Heart left ventricle (tissue), 16 donors: ENCODE results near the gene FBXO40. TPM values are rescaled to one million over a fixed set of nuclear protein-coding genes. Genes with fewer than 3 reads are reported as not detected.

Experiments
- ATAC-seq, 4 donors: fragments of 200-7000 bp; cut with Tn5 transposase; one replicate each; pipeline ENCODE4 v1.9.1; 2020 to 2022; ENCODE audit warnings: moderate library complexity in 4 of 4, mild to moderate bottlenecking in 3 of 4, moderate number of reproducible peaks in 1 of 4
- DNase-seq, 5 donors: peaks; one replicate each; pipeline ENCODE4 v3.0.0-alpha.2; 2020
- H3K27ac ChIP-seq, 12 donors: fragments of 200-600 bp; sonication (generic) in 4 of 12; one replicate each; pipeline versions ENCODE4 v1.5.0 to v1.8.0; 2016 to 2022; ENCODE audit warnings: mild to moderate bottlenecking in 2 of 12
- H3K27me3 ChIP-seq, 9 donors: fragments of 200-600 bp; sonication (generic) in 2 of 9; one replicate each; pipeline versions ENCODE4 v1.5.1 to v1.8.0; 2016 to 2022; ENCODE audit warnings: mild to moderate bottlenecking in 3 of 9
- H3K36me3 ChIP-seq, 9 donors: fragments of 200-600 bp; sonication (generic) in 2 of 9; one replicate each; pipeline versions ENCODE4 v1.5.0 to v1.8.0; 2018 to 2022; ENCODE audit warnings: mild to moderate bottlenecking in 2 of 9
- H3K4me1 ChIP-seq, 12 donors: fragments of 200-600 bp; sonication (generic) in 4 of 12; one replicate each; pipeline versions ENCODE4 v1.5.0 to v1.8.0; 2016 to 2022; ENCODE audit warnings: mild to moderate bottlenecking in 3 of 12
- H3K4me3 ChIP-seq, 12 donors: fragments of 200-600 bp; sonication (generic) in 4 of 12; one replicate each; pipeline versions ENCODE4 v1.5.0 to v1.8.0; 2017 to 2022; ENCODE audit warnings: mild to moderate bottlenecking in 9 of 12, moderate library complexity in 4 of 12
- H3K9me3 ChIP-seq, 12 donors: fragments of 200-600 bp; sonication (generic) in 4 of 12; one replicate each; pipeline versions ENCODE4 v1.5.0 to v1.8.0; 2016 to 2022; ENCODE audit warnings: mild to moderate bottlenecking in 1 of 12
- CTCF ChIP-seq, 12 donors: fragments of 200-600 bp; sonication (generic) in 4 of 12; IDR thresholded peaks; one replicate each; pipeline versions ENCODE4 v1.5.0 to v1.8.0; 2018 to 2022; ENCODE audit warnings: antibody characterized with exemption in 12 of 12, mild to moderate bottlenecking in 5 of 12
- POLR2A ChIP-seq, 2 donors: fragments of 450-650 bp; IDR thresholded peaks; one replicate each; pipeline ENCODE4 v1.6.1; 2017; ENCODE audit warnings: antibody characterized with exemption in 2 of 2, mild to moderate bottlenecking in 2 of 2, moderate library complexity in 2 of 2
- WGBS, 4 donors: extraction: QIAGEN DNeasy Blood & Tissue Kit in 2 of 4; methylation state at CpG; one replicate each; pipeline versions ENCODE4 v1.1.5 to v1.1.7; 2013 to 2018; 5-methylcytosine and 5-hydroxymethylcytosine counted together
- intact Hi-C, 10 donors: fragments of 100-400 bp; cut with DNase I; formaldehyde crosslinking; loops; one replicate each; pipeline versions ENCODE4 v1.11.1 to v1.14.2; 2022
- polyA plus RNA-seq, 2 donors: library from polyadenylated mRNA; stranded (reverse); fragments of 200-250 nt; gene quantifications; one replicate each; pipeline ENCODE4 v1.2.3, GENCODE V29; 2013
- total RNA-seq, 9 donors: library from RNA; depleted of rRNA in 2 of 9; stranded (reverse); fragments of >200 nt in 2 of 9; fragmentation: NEBNext Ultra II Directional in 3 of 9; extraction: Animal tissue kit (Norgen Biotek cat#: 25700) in 3 of 9; gene quantifications; one replicate each; pipeline versions ENCODE4 v1.1.0 to v1.2.4, GENCODE V29; 2016 to 2023
- donor health status: ischemic (EF 13 %, LVEDD 7.1; RV severe dilation, severe dysfunction).
- donor health status: healthy with polysubstance abuse.
- donor health status: DM: no; HTN: yes; CAD: no.
- donor health status: DM: no; HTN: no; CAD: no.
- donor health status: ischemic (EF 25% LVEDD 6.9; RV normal size, moderate dysfunction).
- donor health status: ischemic (EF 25% LVEDD 5.7; RV mildly dilated, moderate dysfunction).
- donor health status: healthy.
- donor health status: DM: yes; HTN: yes; CAD: no.
- donor health status: ischemic (EF 35%, LVEDD 5.7; RV mildly dilated, moderate dysfunction).
- donor health status: nonischemic (EF 11% LVEDD 7.7; RV severe dilation, severe dysfunction).
- donor health status: DM: yes; HTN: yes; CAD: no.
- donor health status: PGD.
- donor health status: ischemic (EF 29% LVEDD 5.4; RV normal size, mild dysfunction).
- donor health status: nonischemic (EF 23%, LVEDD 6.1; RV moderate dilation, normal function).

Gene FBXO40
- total and polyA plus RNA-seq, 11 donors = 4.7 to 268 (median 104) TPM

GRCh38 chr3:121661376-121661775, 68.2 kb downstream of the FBXO40 start:
- H3K27me3 ChIP-seq = no peaks in the 10 kb centered on the region
- ATAC-seq (no peak), DNase-seq (no peak)
- intact Hi-C loops = loop anchor here in 1 of 10 donors (10.0 kb wide), 1 partner anchor 63 kb away; no protein-coding TSS in a partner anchor
- no peaks in the 10 kb centered on the region for H3K9me3 ChIP-seq
- 90 to 93% (median 92%) methylated on average over 6 of the region's 6 CpGs for WGBS, 4 donors
- no peak overlapping the region for H3K4me3 ChIP-seq
- peaks cover under 1 to 58% (median 37%) of the 10 kb centered on the region in 9 donors for H3K36me3 ChIP-seq
- H3K4me1 ChIP-seq = peaks cover 0 to 49% (median 14%) of the 10 kb centered on the region in 12 donors
- peak overlapping the region in 10 of 12 donors; percentile 12 to 97 (median 48) for H3K27ac ChIP-seq
- no peak for TF ChIP-seq CTCF (IDR thresholded peaks at IDR 0.05)
- no peak for TF ChIP-seq POLR2A (IDR thresholded peaks at IDR 0.05)

GRCh38 chr3:121662742-121663141, 69.6 kb downstream of the FBXO40 start:
- intact Hi-C loops = loop anchor here in 1 of 10 donors (10.0 kb wide), 1 partner anchor 62 kb away; no protein-coding TSS in a partner anchor
- Histone ChIP-seq H3K27me3 (no peaks in the 10 kb centered on the region), H3K36me3 (peaks cover 5 to 58% (median 51%) of the 10 kb centered on the region in 9 donors), H3K4me3 (no peak overlapping the region), H3K9me3 (no peaks in the 10 kb centered on the region), H3K4me1 (peaks cover 0 to 61% (median 14%) of the 10 kb centered on the region in 12 donors), H3K27ac (peak overlapping the region in 4 of 12 donors; percentile 16 to 60 (median 43))
- ATAC-seq = no peak
- TF ChIP-seq CTCF (IDR thresholded peaks at IDR 0.05) = no peak
- TF ChIP-seq POLR2A (IDR thresholded peaks at IDR 0.05) = no peak
- DNase-seq = no peak

GRCh38 chr3:121663171-121663847, 70.1 kb downstream of the FBXO40 start:
- H3K36me3 ChIP-seq = peaks cover 5 to 63% (median 56%) of the 10 kb centered on the region in 9 donors
- DNase-seq (no peak), ATAC-seq (peak in 2 of 4 donors; percentile 26 to 41)
- 57 to 71% (median 59%) methylated on average over 2 of the region's 2 CpGs for WGBS, 4 donors
- H3K4me1 ChIP-seq = peaks cover 0 to 60% (median 13%) of the 10 kb centered on the region in 12 donors
- H3K27ac ChIP-seq = peak overlapping the region in 8 of 12 donors; percentile 12 to 60 (median 34)
- no peaks in the 10 kb centered on the region for H3K9me3 ChIP-seq
- H3K4me3 ChIP-seq = no peak overlapping the region
- H3K27me3 ChIP-seq = no peaks in the 10 kb centered on the region
- TF ChIP-seq POLR2A (IDR thresholded peaks at IDR 0.05) (no peak), CTCF (IDR thresholded peaks at IDR 0.05) (no peak)
- intact Hi-C loops = loop anchor here in 1 of 10 donors (10.0 kb wide), 1 partner anchor 61 kb away; no protein-coding TSS in a partner anchor

- 63 to 87% (median 81%) methylated on average over 2 of the region's 2 CpGs for WGBS, 4 donors
Measured at GRCh38 chr3:121665488-121665887, 72.3 kb downstream of the FBXO40 start.

More at GRCh38 chr3:121665488-121665887, 72.3 kb downstream of the FBXO40 start:
- peaks cover 0 to 41% (median 0%) of the 10 kb centered on the region in 12 donors for H3K4me1 ChIP-seq
- peaks cover 5 to 84% (median 72%) of the 10 kb centered on the region in 9 donors for H3K36me3 ChIP-seq
- no peak for DNase-seq
- peak overlapping the region in 1 of 12 donors; percentile 76 for H3K27ac ChIP-seq
- no peak for TF ChIP-seq CTCF (IDR thresholded peaks at IDR 0.05)
- no peak for TF ChIP-seq POLR2A (IDR thresholded peaks at IDR 0.05)
- no peaks in the 10 kb centered on the region for H3K27me3 ChIP-seq
- no peak for ATAC-seq
- intact Hi-C loops = loop anchor here in 1 of 10 donors (10.0 kb wide), 1 partner anchor 59 kb away; no protein-coding TSS in a partner anchor
- H3K4me3 ChIP-seq = no peak overlapping the region
- H3K9me3 ChIP-seq = no peaks in the 10 kb centered on the region
